GM18870 (cell line): ENCODE results near the gene PACRG.

Experiments used
- ATAC-seq: cut with Tn5 transposase; IDR thresholded peaks from one replicate; pipeline ENCODE4 v1.9.1; 2021; ENCODE audit warnings: moderate library complexity; ENCODE audit not compliant: unreplicated experiment

PACRG gene

DNA sequence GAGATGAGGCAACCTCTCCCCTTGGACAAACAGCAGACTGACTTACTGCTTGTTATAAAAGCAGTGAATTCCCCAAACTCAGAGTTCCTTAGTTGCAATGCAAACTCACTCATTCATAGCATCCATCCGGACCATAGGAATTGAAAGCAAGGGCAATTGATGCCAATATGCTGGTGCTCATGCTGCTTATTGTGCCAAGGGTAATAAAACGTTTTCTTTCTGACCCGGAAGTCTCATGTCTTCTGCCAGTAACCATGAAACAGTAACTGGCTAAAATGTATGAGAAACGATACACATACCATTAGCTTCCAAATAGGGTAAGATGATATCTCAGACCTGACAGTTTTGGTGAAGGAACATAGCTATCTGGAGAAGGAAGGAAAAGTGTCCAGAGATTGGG is 18.3 kb upstream of the PACRG start:
- ATAC-seq: no peak

GRCh38 chr6:162710419-162710818 is 17.4 kb upstream of the PACRG start:
- ATAC-seq: no peak

DNA sequence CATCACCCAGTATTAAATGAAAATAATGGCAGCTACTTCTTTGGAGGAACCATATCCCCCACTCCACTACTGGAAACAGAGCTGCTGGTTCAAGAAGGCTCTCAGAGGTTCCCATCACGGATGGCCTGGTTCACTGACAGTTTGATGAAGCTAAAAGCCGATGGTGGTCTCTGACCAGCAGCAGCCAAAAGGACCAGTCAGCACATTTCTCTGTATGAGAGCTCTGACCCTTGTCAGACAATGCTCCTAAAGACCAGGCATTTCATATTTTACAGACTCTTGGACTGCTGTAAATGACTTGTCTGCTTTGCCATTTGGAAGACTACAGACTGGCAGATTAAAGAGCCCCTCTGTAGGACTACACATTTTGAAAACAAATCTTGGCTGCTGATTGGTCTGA is 16.8 kb upstream of the PACRG start:
- ATAC-seq: no peak

DNA sequence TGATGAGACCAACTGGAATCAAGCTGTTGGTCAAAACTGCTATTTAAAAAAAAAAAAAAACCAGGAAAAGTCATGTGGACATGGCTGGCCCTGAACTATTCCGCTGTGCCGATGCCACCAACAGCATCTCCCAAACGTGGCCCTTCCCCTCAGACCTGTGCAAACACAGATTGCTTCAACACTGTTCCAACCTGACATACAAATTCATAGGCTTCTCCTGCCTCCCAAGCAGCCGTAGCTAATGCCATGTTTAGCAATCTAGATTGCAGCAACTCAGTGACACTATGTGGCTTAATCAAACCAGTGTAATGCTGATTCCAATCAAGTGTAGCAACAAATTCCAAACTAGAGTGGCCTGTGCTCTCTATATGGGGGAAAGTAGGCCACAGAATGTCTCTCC is 16.4 kb upstream of the PACRG start:
- ATAC-seq: no peak

GRCh38 chr6:162712694-162713093 is 15.1 kb upstream of the PACRG start:
- ATAC-seq: no peak

GRCh38 chr6:162713974-162714780 is 13.6 kb upstream of the PACRG start:
- no peak for ATAC-seq

GRCh38 chr6:162715601-162716000 is 12.2 kb upstream of the PACRG start:
- ATAC-seq: no peak

DNA sequence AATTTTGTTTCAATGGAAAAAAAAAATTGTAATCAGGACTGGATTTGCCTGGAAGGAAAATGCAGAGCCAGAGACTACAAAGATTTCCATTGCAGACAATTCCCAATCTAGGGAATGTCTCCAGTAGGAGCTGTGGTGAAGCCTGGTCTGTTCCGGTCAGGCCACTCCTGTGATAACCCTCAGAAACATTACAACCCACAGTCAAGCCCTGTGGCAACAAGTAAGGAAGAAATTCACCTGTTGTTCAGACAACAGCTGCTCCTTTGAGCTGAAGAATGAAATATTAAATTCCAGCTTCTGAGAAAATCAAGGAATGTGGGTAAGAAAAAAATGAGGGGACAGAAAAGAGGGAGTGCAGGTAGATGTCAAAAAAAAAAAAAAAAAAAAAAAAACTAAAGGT is 8.2 kb upstream of the PACRG start:
- ATAC-seq: no peak

DNA sequence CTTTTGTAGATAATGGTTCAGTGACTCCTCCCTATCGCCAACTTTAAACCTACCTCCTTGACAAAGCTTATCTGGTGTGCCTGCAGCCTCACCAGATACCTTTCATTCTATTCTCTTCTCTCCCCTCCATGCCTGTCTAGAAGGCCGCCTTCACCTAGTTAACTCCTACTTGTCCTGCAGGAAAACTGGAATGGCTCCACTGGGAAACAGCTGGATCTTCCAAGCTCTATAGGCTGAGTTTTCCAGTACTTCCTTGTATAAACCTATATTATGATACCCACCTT is 6.4 kb upstream of the PACRG start:
- ATAC-seq: no peak

DNA sequence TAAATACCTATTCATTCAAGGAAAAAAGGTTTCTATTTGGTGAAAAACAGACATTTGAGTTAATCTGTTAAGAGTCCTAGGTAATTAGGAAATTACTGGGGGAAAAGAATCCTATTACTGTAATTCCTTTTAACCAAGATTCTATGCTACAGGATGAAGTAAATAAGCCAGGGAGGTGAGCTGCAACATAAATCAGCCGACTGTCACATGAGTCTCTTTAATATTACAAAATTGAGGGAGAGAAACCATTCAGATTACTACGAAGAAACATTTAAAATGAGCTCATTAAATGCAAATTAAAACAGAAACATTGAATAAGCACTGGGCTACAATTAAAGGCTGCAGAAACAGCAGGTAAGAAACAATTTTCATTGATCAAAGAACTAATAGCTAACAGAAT is 5.5 kb upstream of the PACRG start:
- no peak for ATAC-seq

GRCh38 chr6:162722633-162723032 is 5.1 kb upstream of the PACRG start:
- ATAC-seq: no peak

DNA sequence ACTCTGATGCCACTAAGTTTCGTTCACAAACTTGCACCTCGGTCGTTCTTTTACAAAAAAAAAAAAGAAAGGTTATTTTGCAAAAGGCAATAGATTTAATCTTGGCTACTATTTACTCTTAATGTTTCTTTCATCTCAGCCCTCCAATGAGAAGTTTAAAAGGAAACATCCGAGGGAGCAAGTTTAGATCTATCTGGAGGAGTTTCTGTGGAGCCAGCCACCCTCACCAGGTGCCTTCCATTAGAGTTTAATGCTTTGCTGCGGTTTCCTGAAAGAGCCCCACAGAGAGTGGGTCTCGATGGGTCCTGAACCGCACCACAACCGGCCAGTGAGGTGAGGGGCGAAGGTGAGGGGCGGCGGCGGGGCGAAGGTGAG is 840 bp upstream of the PACRG start:
- ATAC-seq: no peak

- ATAC-seq: no peak
These were observed 423 bp downstream of the PACRG start for GRCh38 chr6:162728197-162728596.

- no peak for ATAC-seq
These were observed 932 bp downstream of the PACRG start for GRCh38 chr6:162728706-162729105.

DNA sequence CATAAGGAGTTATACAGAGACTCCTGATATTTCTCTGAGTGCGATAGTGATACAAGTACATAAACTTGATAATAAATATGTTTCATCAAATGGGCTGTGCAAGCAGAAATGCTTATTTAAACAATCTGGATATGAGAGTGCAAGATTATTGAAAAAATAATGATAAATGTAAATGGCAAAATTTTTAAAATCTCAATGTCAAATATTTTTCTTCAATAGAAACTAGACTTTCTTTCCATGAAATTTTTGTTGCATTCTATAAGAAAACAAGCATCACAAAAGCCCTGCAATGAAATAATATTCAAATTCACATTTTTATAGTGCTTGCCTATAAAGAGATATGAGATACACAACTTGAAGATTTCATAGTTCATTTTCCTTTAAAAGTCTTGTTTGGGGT is 2.7 kb downstream of the PACRG start:
- no peak for ATAC-seq

GRCh38 chr6:162733489-162733888 is 5.7 kb downstream of the PACRG start:
- no peak for ATAC-seq

- no peak for ATAC-seq
These were observed 9.2 kb downstream of the PACRG start for GRCh38 chr6:162736961-162737360.

DNA sequence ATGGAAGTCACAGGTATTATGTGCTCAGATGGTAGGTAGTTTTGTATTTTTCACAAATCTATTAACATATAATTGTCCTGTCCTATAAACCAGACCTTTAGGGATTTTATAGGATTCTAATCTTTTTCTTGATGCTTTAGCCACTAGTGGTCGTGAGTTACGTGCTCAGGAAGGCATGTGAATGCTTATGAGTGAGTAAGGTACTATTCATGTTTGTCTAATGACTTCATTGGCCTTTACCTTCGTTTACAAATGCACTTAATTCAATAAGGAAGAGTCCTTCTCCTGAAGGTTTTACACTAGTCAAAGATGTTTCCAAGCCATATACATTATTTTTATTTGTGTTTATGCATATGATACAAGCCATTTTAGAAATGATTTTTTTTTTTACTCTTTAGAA is 23.0 kb downstream of the PACRG start:
- no peak for ATAC-seq

DNA sequence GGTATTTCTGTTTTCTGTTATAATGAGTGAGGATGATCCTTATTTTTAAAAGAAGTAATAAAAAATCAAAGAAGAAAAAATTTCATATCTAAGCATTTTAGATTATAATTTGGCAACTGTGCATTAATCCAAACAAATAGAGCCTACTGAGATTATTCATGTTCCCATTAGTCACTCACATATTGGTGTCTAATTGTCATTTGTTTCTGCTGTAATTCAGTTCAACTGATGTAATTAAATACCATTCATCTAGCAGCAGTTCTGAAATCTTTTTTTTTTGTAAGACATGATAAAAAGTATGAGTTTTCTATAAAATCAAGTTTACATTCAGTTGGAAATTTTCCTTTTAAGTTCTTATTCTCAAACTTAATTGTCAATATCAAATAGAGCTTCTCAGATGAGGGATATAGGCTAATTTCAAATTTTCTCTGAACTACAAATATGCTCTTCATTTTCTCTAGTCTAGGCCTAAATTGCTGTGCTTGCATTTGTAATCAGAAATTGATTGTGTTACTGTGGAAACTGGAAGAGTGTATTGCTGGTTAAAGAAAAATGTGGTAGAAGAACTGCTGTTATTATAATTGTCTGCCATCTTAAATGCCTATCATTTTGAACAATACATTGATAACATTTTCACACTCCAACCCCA is 23.6 kb downstream of the PACRG start:
- no peak for ATAC-seq

DNA sequence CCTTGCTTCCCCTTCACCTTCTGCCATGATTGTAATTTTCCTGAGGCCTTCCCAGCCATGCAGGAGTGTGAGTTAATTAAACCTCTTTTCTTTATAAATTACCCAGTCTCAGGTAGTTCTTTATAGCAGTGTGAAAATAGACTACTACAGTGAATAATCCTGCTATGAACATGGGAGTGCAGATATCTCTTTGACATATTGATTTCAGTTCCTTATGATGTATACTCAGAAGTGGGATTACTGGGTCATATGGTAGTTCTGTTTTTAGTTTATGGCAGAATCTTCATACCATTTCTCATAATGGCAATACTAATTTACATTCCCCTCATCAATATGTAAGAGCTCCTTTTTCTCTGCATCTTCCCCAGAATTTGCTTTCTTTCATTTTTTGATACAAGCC is 26.0 kb downstream of the PACRG start:
- no peak for ATAC-seq

DNA sequence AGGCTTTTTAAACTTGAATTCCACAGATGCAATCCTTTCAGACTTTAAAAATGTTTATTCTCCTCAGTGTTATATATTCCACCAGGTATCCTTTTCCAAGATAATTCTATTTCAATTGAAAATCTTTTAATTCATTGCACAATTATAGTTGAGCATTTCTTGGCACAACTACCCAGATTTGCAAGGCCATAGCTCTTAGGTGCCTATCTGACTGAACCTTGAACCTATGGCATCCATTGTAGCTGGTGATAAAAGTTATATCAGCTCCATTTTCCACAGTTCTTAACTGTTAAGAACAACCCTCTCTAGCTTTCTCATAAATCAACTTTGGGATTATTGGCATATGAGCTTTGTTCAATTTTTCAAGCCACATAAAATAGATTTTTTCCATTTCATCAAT is 42.4 kb downstream of the PACRG start:
- no peak for ATAC-seq

- no peak for ATAC-seq
These were observed 43.2 kb downstream of the PACRG start for GRCh38 chr6:162770955-162771354.

DNA sequence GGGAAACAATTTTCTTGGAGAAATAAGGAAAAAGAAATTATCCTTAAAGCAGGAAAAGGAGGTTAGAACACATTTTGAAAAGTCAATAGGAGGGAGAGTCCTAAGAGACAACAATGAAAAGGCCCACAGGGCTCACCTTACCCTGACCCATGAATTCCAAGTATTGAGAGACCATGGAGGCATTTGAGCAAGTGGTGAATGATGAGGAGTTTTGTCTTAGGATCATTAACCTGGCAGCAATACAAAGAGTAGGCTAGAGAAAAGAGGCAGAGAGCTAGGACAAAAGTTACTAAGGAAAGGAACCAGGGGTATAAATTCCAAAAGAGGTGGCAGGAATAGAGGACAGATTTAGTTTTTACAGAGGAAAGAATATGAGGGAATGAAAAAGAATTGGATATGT is 44.7 kb downstream of the PACRG start:
- no peak for ATAC-seq
